ENCODE results near the gene GSTA2. TPM values are rescaled to one million over a fixed set of nuclear protein-coding genes. Genes with fewer than 3 reads are reported as not detected.

Gene GSTA2
- total RNA-seq, 1 experiment from 2014 or later = not detected

GRCh38 chr6:52741872-52742271, 21.4 kb downstream of the GSTA2 start:
- ATAC-seq (no peak), DNase-seq (ENCODE audit: low spot score) (no peak)
- Mint-ChIP-seq H3K27ac (no peak overlapping the region), H3K4me1 (peaks cover 11% of the 10 kb centered on the region), H3K4me3 (no peak overlapping the region), H3K27me3 (ENCODE audit: low read depth) (no peaks in the 10 kb centered on the region), H3K36me3 (peaks cover 11% of the 10 kb centered on the region), H3K9me3 (peaks cover 25% of the 10 kb centered on the region)
- CTCF ChIA-PET = no interaction called here
- TF ChIP-seq CREM (CRISPR knock-in tag; IDR thresholded peaks at IDR 0.05) (no peak), ZNF416 (CRISPR knock-in tag; IDR thresholded peaks at IDR 0.05) (no peak), MYBL2 (CRISPR knock-in tag; IDR thresholded peaks at IDR 0.05) (no peak), EMX1 (CRISPR knock-in tag; IDR thresholded peaks at IDR 0.05) (no peak), FOXP4 (CRISPR knock-in tag; IDR thresholded peaks at IDR 0.05) (no peak), RORB (CRISPR knock-in tag; IDR thresholded peaks at IDR 0.05) (no peak), PREB (CRISPR knock-in tag; IDR thresholded peaks at IDR 0.05; ENCODE audit: borderline replicate concordance) (no peak), HMGA2 (CRISPR knock-in tag; IDR thresholded peaks at IDR 0.05) (no peak), CDX4 (CRISPR knock-in tag; IDR thresholded peaks at IDR 0.05; ENCODE audit: borderline replicate concordance) (no peak), MXD4 (CRISPR knock-in tag; IDR thresholded peaks at IDR 0.05; ENCODE audit: borderline replicate concordance) (no peak)
- TF ChIP-seq, protein P1, sequence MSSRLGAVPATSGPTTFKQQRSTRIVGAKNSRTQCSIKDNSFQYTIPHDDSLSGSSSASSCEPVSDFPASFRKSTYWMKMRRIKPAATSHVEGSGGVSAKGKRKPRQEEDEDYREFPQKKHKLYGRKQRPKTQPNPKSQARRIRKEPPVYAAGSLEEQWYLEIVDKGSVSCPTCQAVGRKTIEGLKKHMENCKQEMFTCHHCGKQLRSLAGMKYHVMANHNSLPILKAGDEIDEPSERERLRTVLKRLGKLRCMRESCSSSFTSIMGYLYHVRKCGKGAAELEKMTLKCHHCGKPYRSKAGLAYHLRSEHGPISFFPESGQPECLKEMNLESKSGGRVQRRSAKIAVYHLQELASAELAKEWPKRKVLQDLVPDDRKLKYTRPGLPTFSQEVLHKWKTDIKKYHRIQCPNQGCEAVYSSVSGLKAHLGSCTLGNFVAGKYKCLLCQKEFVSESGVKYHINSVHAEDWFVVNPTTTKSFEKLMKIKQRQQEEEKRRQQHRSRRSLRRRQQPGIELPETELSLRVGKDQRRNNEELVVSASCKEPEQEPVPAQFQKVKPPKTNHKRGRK (CRISPR knock-in tag; IDR thresholded peaks at IDR 0.05; ENCODE audit: borderline replicate concordance) = no peak
- TF ChIP-seq, protein P2, sequence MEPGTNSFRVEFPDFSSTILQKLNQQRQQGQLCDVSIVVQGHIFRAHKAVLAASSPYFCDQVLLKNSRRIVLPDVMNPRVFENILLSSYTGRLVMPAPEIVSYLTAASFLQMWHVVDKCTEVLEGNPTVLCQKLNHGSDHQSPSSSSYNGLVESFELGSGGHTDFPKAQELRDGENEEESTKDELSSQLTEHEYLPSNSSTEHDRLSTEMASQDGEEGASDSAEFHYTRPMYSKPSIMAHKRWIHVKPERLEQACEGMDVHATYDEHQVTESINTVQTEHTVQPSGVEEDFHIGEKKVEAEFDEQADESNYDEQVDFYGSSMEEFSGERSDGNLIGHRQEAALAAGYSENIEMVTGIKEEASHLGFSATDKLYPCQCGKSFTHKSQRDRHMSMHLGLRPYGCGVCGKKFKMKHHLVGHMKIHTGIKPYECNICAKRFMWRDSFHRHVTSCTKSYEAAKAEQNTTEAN (CRISPR knock-in tag; IDR thresholded peaks at IDR 0.05) = no peak
- TF ChIP-seq, protein P3, sequence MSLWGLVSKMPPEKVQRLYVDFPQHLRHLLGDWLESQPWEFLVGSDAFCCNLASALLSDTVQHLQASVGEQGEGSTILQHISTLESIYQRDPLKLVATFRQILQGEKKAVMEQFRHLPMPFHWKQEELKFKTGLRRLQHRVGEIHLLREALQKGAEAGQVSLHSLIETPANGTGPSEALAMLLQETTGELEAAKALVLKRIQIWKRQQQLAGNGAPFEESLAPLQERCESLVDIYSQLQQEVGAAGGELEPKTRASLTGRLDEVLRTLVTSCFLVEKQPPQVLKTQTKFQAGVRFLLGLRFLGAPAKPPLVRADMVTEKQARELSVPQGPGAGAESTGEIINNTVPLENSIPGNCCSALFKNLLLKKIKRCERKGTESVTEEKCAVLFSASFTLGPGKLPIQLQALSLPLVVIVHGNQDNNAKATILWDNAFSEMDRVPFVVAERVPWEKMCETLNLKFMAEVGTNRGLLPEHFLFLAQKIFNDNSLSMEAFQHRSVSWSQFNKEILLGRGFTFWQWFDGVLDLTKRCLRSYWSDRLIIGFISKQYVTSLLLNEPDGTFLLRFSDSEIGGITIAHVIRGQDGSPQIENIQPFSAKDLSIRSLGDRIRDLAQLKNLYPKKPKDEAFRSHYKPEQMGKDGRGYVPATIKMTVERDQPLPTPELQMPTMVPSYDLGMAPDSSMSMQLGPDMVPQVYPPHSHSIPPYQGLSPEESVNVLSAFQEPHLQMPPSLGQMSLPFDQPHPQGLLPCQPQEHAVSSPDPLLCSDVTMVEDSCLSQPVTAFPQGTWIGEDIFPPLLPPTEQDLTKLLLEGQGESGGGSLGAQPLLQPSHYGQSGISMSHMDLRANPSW (CRISPR knock-in tag; conservative IDR thresholded peaks at IDR 0.05; ENCODE audit: low read depth) = no peak
- TF ChIP-seq, protein P4, sequence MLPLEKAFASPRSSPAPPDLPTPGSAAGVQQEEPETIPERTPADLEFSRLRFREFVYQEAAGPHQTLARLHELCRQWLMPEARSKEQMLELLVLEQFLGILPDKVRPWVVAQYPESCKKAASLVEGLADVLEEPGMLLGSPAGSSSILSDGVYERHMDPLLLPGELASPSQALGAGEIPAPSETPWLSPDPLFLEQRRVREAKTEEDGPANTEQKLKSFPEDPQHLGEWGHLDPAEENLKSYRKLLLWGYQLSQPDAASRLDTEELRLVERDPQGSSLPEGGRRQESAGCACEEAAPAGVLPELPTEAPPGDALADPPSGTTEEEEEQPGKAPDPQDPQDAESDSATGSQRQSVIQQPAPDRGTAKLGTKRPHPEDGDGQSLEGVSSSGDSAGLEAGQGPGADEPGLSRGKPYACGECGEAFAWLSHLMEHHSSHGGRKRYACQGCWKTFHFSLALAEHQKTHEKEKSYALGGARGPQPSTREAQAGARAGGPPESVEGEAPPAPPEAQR (CRISPR knock-in tag; IDR thresholded peaks at IDR 0.05) = no peak
- POLR2A ChIA-PET = no interaction called here

DNA sequence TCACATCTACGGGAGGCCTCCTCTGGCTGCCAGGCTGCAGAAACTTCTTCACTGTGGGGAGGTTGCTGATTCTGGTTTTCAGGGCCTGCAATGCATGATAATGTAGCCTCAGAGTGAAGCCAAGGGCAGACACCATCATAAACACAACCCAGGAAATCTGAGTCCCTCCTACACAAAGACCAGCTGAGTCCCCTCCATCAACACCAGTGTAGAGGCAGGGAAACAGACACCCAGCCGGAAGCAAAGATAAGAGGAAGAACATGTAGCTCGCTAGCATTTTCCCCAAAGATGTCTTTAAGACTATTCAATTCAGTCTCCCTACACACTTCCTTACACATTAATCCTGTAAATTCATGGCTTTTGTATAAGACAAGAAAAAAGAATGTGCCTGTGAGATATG, 23.6 kb downstream of the GSTA2 start:
- CTCF ChIA-PET = no interaction called here
- Mint-ChIP-seq H3K27me3 (ENCODE audit: low read depth) (no peaks in the 10 kb centered on the region), H3K4me3 (no peak overlapping the region), H3K9me3 (peaks cover 25% of the 10 kb centered on the region), H3K4me1 (peaks cover 25% of the 10 kb centered on the region), H3K27ac (no peak overlapping the region), H3K36me3 (peaks cover 11% of the 10 kb centered on the region)
- POLR2A ChIA-PET = interaction anchor here (0.7 to 1.2 kb wide), 2 partner anchors 10 to 655 kb away, joined by 4 read pairs; no protein-coding TSS in a partner anchor
- ATAC-seq (no peak), DNase-seq (ENCODE audit: low spot score) (no peak)
- no peak for TF ChIP-seq SMAD3 (CRISPR knock-in tag; IDR thresholded peaks at IDR 0.05; ENCODE audit: borderline replicate concordance)
